Smooth muscle cell (in vitro differentiated cells): ENCODE measurements around the gene TEX44. TPM values are rescaled to one million over a fixed set of nuclear protein-coding genes. Genes with fewer than 3 reads are reported as not detected.
A peak's percentile ranks its signal among the peaks of the same experiment; 100 is the strongest.

Experiments used
- DNase-seq: peaks from one replicate; lab custom pipeline; 2025; ENCODE audit not compliant: unreplicated experiment; lab: John Stamatoyannopoulos, UW
- H2AFZ ChIP-seq: fragments of 200-600 bp; sonication (generic); 2 replicates; pipeline ENCODE4 v1.6.0; 2016; ENCODE audit warnings: antibody characterized with exemption, low read depth, mild to moderate bottlenecking
- H3F3A ChIP-seq: fragments of 200-600 bp; sonication (generic); 2 replicates; pipeline ENCODE4 v1.6.0; 2017; ENCODE audit warnings: antibody characterized with exemption, low read depth
- H3K27ac ChIP-seq: fragments of 200-600 bp; sonication (generic); 2 replicates; pipeline ENCODE4 v1.5.1; 2016; ENCODE audit warnings: low read depth, mild to moderate bottlenecking
- H3K27me3 ChIP-seq: fragments of 200-600 bp; sonication (generic); 2 replicates; pipeline ENCODE4 v1.6.1; 2016; ENCODE audit warnings: low read depth, mild to moderate bottlenecking
- H3K36me3 ChIP-seq: fragments of 200-600 bp; sonication (generic); 2 replicates; pipeline ENCODE4 v1.5.1; 2016; ENCODE audit warnings: low read depth
- H3K4me1 ChIP-seq: fragments of 200-600 bp; sonication (generic); 2 replicates; pipeline ENCODE4 v1.5.1; 2016; ENCODE audit warnings: low read depth
- H3K4me2 ChIP-seq: fragments of 200-600 bp; sonication (generic); 2 replicates; pipeline ENCODE4 v1.6.0; 2016; ENCODE audit warnings: mild to moderate bottlenecking
- H3K4me3 ChIP-seq: fragments of 200-600 bp; sonication (generic); 2 replicates; pipeline ENCODE4 v1.5.1; 2016; ENCODE audit warnings: mild to moderate bottlenecking
- H3K79me2 ChIP-seq: fragments of 200-600 bp; sonication (generic); 2 replicates; pipeline ENCODE4 v1.6.0; 2016; ENCODE audit warnings: low read depth, mild to moderate bottlenecking
- H3K9ac ChIP-seq: fragments of 200-600 bp; sonication (generic); 2 replicates; pipeline ENCODE4 v1.6.0; 2016; ENCODE audit warnings: low read depth
- H3K9me3 ChIP-seq: fragments of 200-600 bp; sonication (generic); replicated peaks from 2 replicates; pipeline ENCODE4 v1.5.1; 2016; ENCODE audit warnings: low read depth
- H4K20me1 ChIP-seq: fragments of 200-600 bp; sonication (generic); 2 replicates; pipeline ENCODE4 v1.6.0; 2016; ENCODE audit warnings: low read depth
- WGBS: methylation state at CpG from one replicate; pipeline ENCODE4 v1.1.7; 2016; ENCODE audit warnings: low lambda C conversion rate; 5-methylcytosine and 5-hydroxymethylcytosine counted together
- polyA plus RNA-seq: library from polyadenylated mRNA; unstranded; fragments of >200 nt; fragmentation: Nextera tagmentation; extraction: Ambion mirVana; gene quantifications from 2 replicates; pipeline ENCODE4 v1.2.1, GENCODE V29; 2016
- total RNA-seq: library from RNA; depleted of rRNA; stranded (reverse); fragments of >200 nt; gene quantifications from 2 replicates; pipeline ENCODE4 v1.2.3, GENCODE V29; 2014
- TF ChIP-seq, protein P1 (sequence below): fragments of 200-600 bp; sonication (generic); IDR thresholded peaks from 2 replicates; pipeline ENCODE4 v1.5.1; 2017; ENCODE audit warnings: borderline replicate concordance, mild to moderate bottlenecking, antibody characterized with exemption; ENCODE audit not compliant: insufficient read depth, poor library complexity, severe bottlenecking

The TEX44 gene
- total and polyA plus RNA-seq, 2 experiments from 2014 or later, result not detected

DNA sequence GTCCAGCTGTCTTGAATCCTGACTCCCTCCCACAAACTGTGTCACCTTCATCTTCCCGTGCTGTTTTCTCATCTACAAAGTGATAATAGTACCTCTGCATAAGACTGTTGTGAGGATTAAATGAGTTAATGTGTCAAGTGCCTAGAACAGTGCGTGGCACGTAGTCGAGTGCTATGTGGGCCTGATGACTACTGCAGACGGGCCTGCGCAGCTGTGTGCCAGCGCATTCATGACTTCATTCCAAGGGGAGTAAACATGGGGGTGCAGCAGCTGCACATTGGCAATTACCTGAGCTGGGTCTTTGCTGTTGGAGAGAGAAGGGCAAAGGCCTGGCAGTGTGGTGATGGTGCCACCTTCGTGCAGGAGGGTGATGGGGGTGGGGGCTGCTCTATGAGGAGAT, 5.0 kb downstream of the TEX44 start:
- no peak overlapping the region for H3K4me3 ChIP-seq
- TF ChIP-seq, protein P1, sequence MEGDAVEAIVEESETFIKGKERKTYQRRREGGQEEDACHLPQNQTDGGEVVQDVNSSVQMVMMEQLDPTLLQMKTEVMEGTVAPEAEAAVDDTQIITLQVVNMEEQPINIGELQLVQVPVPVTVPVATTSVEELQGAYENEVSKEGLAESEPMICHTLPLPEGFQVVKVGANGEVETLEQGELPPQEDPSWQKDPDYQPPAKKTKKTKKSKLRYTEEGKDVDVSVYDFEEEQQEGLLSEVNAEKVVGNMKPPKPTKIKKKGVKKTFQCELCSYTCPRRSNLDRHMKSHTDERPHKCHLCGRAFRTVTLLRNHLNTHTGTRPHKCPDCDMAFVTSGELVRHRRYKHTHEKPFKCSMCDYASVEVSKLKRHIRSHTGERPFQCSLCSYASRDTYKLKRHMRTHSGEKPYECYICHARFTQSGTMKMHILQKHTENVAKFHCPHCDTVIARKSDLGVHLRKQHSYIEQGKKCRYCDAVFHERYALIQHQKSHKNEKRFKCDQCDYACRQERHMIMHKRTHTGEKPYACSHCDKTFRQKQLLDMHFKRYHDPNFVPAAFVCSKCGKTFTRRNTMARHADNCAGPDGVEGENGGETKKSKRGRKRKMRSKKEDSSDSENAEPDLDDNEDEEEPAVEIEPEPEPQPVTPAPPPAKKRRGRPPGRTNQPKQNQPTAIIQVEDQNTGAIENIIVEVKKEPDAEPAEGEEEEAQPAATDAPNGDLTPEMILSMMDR, result no peak
- no peak overlapping the region for H3K4me2 ChIP-seq
- no peak overlapping the region for H2AFZ ChIP-seq
- H3K27me3 ChIP-seq, result no peaks in the 10 kb centered on the region
- H3K9me3 ChIP-seq, result no peaks in the 10 kb centered on the region
- WGBS, result 90% methylated on average over 8 of the region's 8 CpGs
- no peaks in the 10 kb centered on the region for H4K20me1 ChIP-seq
- no peaks in the 10 kb centered on the region for H3K36me3 ChIP-seq
- H3K4me1 ChIP-seq, result peaks cover 6% of the 10 kb centered on the region
- DNase-seq, result no peak
- no peak overlapping the region for H3K9ac ChIP-seq
- no peaks in the 10 kb centered on the region for H3K79me2 ChIP-seq
- no peaks in the 10 kb centered on the region for H3F3A ChIP-seq
- no peak overlapping the region for H3K27ac ChIP-seq

DNA sequence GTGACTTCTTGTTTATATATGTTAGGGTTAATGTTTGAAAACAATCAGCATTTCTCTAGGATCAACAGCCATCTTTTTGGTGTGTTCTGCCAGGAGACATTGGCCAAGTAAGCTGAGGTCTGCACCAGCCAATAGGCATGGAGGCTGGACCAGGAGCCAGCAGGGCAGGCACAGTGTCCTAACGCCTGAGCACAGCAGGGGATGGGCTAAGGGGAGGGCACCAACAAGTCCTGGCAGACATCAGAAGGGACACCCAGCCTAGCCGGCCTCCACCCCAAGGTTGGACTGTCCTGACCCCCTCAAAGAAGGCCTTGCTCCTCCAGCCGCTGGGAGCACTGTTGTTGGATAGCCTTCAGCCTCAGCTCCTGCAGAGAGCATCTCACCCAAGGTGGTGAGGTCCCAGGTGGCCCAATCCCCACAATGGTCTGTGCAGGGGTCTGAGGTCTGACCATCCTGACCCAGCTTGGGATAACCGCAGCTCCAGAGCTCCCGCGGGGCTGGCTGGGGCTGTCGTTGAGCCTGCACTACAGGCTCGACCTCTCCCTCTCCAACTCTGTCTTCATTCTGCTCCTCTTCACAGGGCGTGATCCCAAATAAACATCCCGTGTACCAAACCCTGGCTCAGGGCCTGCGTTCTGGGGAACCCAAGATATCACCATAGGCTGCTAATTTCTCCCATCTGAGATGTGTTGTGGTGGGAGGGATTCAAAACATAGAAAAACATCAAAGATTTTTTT, 8.1 kb downstream of the TEX44 start:
- H3K27ac ChIP-seq, result no peak overlapping the region
- TF ChIP-seq, protein P1, result no peak
- no peak for DNase-seq
- no peak overlapping the region for H3K4me3 ChIP-seq
- no peak overlapping the region for H3K9ac ChIP-seq
- H3F3A ChIP-seq, result peaks cover 4% of the 10 kb centered on the region
- no peaks in the 10 kb centered on the region for H3K36me3 ChIP-seq
- no peaks in the 10 kb centered on the region for H3K27me3 ChIP-seq
- 70% methylated on average over 11 of the region's 11 CpGs for WGBS
- no peak overlapping the region for H2AFZ ChIP-seq
- peaks cover 33% of the 10 kb centered on the region for H3K4me1 ChIP-seq
- no peaks in the 10 kb centered on the region for H3K79me2 ChIP-seq
- no peak overlapping the region for H3K4me2 ChIP-seq
- no peaks in the 10 kb centered on the region for H4K20me1 ChIP-seq
- H3K9me3 ChIP-seq, result no peaks in the 10 kb centered on the region

DNA sequence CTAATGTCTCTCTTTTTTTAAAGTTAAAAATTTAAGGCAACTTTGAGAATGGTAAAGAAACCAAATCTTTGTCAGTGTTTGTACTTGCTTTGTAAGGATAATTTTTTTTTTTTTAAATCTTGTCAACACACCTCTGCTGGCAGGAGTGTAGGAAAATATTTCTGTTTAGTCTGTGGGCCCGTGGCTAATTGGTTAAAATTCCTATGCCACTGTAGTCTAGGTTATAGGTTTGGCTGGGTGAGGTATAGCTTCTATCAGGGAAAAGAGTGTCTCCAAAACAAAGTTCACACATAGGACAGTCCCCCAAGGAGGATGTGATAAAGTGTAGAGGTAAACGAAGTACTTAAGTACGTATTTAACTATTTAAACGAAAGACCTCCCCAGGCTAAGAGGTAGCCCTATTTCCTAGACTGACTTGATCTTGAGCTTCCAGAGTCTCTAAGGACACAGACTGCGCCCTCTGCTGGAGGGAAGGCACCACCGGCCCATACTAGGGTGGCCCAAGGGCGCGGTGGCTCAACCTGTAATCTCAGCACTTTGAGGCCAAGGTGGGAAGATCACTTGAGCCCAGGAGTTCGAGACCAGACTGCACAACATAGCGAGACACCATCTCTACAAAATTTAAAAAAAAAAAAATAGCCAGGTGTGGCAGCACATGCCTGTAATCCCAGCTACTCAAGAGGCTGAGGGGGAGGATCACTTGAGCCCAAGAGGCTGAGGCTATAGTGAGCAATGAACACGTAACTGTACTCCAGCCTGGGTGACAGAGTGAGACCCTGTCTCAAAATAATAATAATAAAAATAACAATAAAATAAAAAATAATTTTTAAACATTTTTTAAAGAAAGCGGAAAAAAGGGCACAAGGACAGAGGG, 8.9 kb downstream of the TEX44 start:
- Histone ChIP-seq H3K4me2 (no peak overlapping the region), H3K9me3 (no peaks in the 10 kb centered on the region), H2AFZ (no peak overlapping the region), H4K20me1 (no peaks in the 10 kb centered on the region), H3K27ac (no peak overlapping the region), H3K36me3 (no peaks in the 10 kb centered on the region), H3K27me3 (no peaks in the 10 kb centered on the region), H3K4me1 (peaks cover 33% of the 10 kb centered on the region), H3K4me3 (no peak overlapping the region), H3K79me2 (no peaks in the 10 kb centered on the region), H3K9ac (no peak overlapping the region), H3F3A (peaks cover 4% of the 10 kb centered on the region)
- peak; percentile 17 for DNase-seq
- TF ChIP-seq, protein P1, result peak; percentile 83
- 22% methylated on average over 12 of the region's 12 CpGs for WGBS
